HepG2 (cell line): ENCODE results near the gene OSGIN1. TPM values are rescaled to one million over a fixed set of nuclear protein-coding genes. Genes with fewer than 3 reads are reported as not detected.

Experiments used
- ARNT2 ChIP-seq: sonication (generic); formaldehyde crosslinking; IDR thresholded peaks from 2 replicates; pipeline ENCODE4 v1.8.0; 2022; ENCODE audit warnings: mild to moderate bottlenecking, low read depth, missing genetic modification reagents, moderate library complexity
- ATF3 ChIP-seq: sonication (generic); formaldehyde crosslinking; IDR thresholded peaks from 2 replicates; pipeline ENCODE4 v1.4.0; 2020; ENCODE audit warnings: missing genetic modification reagents
- BRCA1 ChIP-seq: sonication (generic); formaldehyde crosslinking; IDR thresholded peaks from 2 replicates; pipeline ENCODE4 v1.4.0; 2020; ENCODE audit warnings: missing genetic modification reagents
- MEF2D ChIP-seq: sonication (generic); formaldehyde crosslinking; IDR thresholded peaks from 2 replicates; pipeline ENCODE4 v1.5.1; 2020; ENCODE audit warnings: mild to moderate bottlenecking, missing genetic modification reagents
- MEIS2 ChIP-seq: sonication (generic); formaldehyde crosslinking; IDR thresholded peaks from 2 replicates; pipeline ENCODE4 v1.9.0; 2021; ENCODE audit warnings: mild to moderate bottlenecking, missing genetic modification reagents
- NKX3-1 ChIP-seq: sonication (generic); formaldehyde crosslinking; IDR thresholded peaks from 2 replicates; pipeline ENCODE4 v1.5.0; 2020; ENCODE audit warnings: missing genetic modification reagents
- PCBP1 ChIP-seq: fragments of 200-400 bp; formaldehyde crosslinking; IDR thresholded peaks from 2 replicates; pipeline ENCODE4 v1.6.1; 2017; ENCODE audit warnings: mild to moderate bottlenecking, low read depth, low read length, borderline replicate concordance
- PHF5A ChIP-seq: IDR thresholded peaks from one replicate; pipeline ENCODE4 v1.6.1; 2018; ENCODE audit warnings: low read depth, missing genetic modification reagents; ENCODE audit not compliant: unreplicated experiment
- REPIN1 ChIP-seq: sonication (generic); formaldehyde crosslinking; IDR thresholded peaks from 2 replicates; pipeline ENCODE4 v1.8.0; 2022; ENCODE audit warnings: missing genetic modification reagents, low read depth, mild to moderate bottlenecking, borderline replicate concordance
- SMAD9 ChIP-seq: sonication (generic); formaldehyde crosslinking; IDR thresholded peaks from 2 replicates; pipeline ENCODE4 v1.5.1; 2020; ENCODE audit warnings: mild to moderate bottlenecking, missing genetic modification reagents
- THAP9 ChIP-seq: sonication (generic); formaldehyde crosslinking; IDR thresholded peaks from 2 replicates; pipeline ENCODE4; 2020; ENCODE audit warnings: missing genetic modification reagents, mild to moderate bottlenecking, borderline replicate concordance
- UBTF ChIP-seq: sonication (generic); formaldehyde crosslinking; IDR thresholded peaks from 2 replicates; pipeline ENCODE4 v1.4.0; 2020; ENCODE audit warnings: mild to moderate bottlenecking, missing genetic modification reagents
- ZKSCAN5 ChIP-seq: sonication (generic); formaldehyde crosslinking; IDR thresholded peaks from 2 replicates; pipeline ENCODE4 v1.5.1; 2020; ENCODE audit warnings: mild to moderate bottlenecking, missing genetic modification reagents
- ZNF225 ChIP-seq: sonication (generic); formaldehyde crosslinking; IDR thresholded peaks from 2 replicates; pipeline ENCODE4 v1.4.0; 2020; ENCODE audit warnings: mild to moderate bottlenecking, missing genetic modification reagents
- ZNF326 ChIP-seq: sonication (generic); formaldehyde crosslinking; IDR thresholded peaks from 2 replicates; pipeline ENCODE4 v1.4.0; 2020; ENCODE audit warnings: missing genetic modification reagents, borderline replicate concordance
- ZNF33B ChIP-seq: sonication (generic); formaldehyde crosslinking; IDR thresholded peaks from 2 replicates; pipeline ENCODE4 v1.5.1; 2020; ENCODE audit warnings: mild to moderate bottlenecking, missing genetic modification reagents
- ZNF589 ChIP-seq: sonication (generic); formaldehyde crosslinking; conservative IDR thresholded peaks from 2 replicates; pipeline ENCODE4 v1.8.0; 2022; ENCODE audit warnings: mild to moderate bottlenecking, moderate library complexity, missing genetic modification reagents
- ZNF691 ChIP-seq: sonication (generic); formaldehyde crosslinking; IDR thresholded peaks from 2 replicates; pipeline ENCODE4 v1.4.0; 2020; ENCODE audit warnings: missing genetic modification reagents, low read depth, mild to moderate bottlenecking, borderline replicate concordance
- ZNF768 ChIP-seq: sonication (generic); formaldehyde crosslinking; IDR thresholded peaks from 2 replicates; pipeline ENCODE4 v1.4.0; 2020; ENCODE audit warnings: missing genetic modification reagents
- ZNF800 ChIP-seq: sonication (generic); formaldehyde crosslinking; IDR thresholded peaks from 2 replicates; pipeline ENCODE4 v1.4.0; 2020; ENCODE audit warnings: missing genetic modification reagents
- ZNF841 ChIP-seq: sonication (generic); formaldehyde crosslinking; IDR thresholded peaks from 2 replicates; pipeline ENCODE4 v1.8.1; 2023; ENCODE audit warnings: missing genetic modification reagents, borderline replicate concordance
- polyA plus RNA-seq, 8 experiments: library from polyadenylated mRNA; depleted of rRNA in 3 of 8; stranded (reverse) in 7 of 8; unstranded in 1 of 8; fragments of >200 nt; fragmentation: Illumina TruSeq in 4 of 8; extraction: Trizol in 4 of 8; gene quantifications; 2 replicates each; pipeline versions ENCODE4 v1.2.1 to v1.2.3, GENCODE V29; 2011 to 2016; ENCODE audit warnings: low read depth in 4 of 8, missing spikeins in 1 of 8, mixed read lengths in 1 of 8; ENCODE audit not compliant: insufficient read depth in 1 of 8
- total RNA-seq, 5 experiments: library from RNA; depleted of rRNA; stranded (reverse); fragments of >200 nt; fragmentation: Illumina TruSeq; extraction: Trizol; gene quantifications; 2 replicates each; pipeline ENCODE4 v1.2.3, GENCODE V29; 2016; ENCODE audit warnings: low read depth in 1 of 5

The OSGIN1 gene
- total and polyA plus RNA-seq, 2 of the 13 experiments (the other 11 are each of a cell fraction or from before 2014, with no cell fraction given): 20.5 to 27.1 TPM

GRCh38 chr16:83937922-83938885, 14.8 kb upstream of the OSGIN1 start (continued):
- peak; percentile 8; the same call in 1 of the 2 replicates for TF ChIP-seq UBTF (CRISPR knock-in tag)
- no peak for TF ChIP-seq NKX3-1
- no peak for TF ChIP-seq ZNF691 (CRISPR knock-in tag)
- no peak for TF ChIP-seq ZNF225 (CRISPR knock-in tag)
- TF ChIP-seq PHF5A: no peak
- TF ChIP-seq THAP9 (CRISPR knock-in tag): no peak
- TF ChIP-seq ZNF768 (CRISPR knock-in tag): no peak
- TF ChIP-seq REPIN1: 0 out of 2 replicates have a peak, but pooled peaks have one; percentile 39
- no peak for TF ChIP-seq ZNF589
- TF ChIP-seq MEF2D: peak; percentile 59; the same call in 1 of the 2 replicates
- TF ChIP-seq PCBP1: no peak
- TF ChIP-seq ZNF800 (CRISPR knock-in tag): no peak
- no peak for TF ChIP-seq ZKSCAN5 (CRISPR knock-in tag)
- no peak for TF ChIP-seq ZNF33B (CRISPR knock-in tag)
- TF ChIP-seq ATF3 (CRISPR knock-in tag): no peak
- TF ChIP-seq ZNF326 (CRISPR knock-in tag): no peak
- no peak for TF ChIP-seq BRCA1
- TF ChIP-seq ZNF841 (CRISPR knock-in tag): no peak
- no peak for TF ChIP-seq SMAD9 (CRISPR knock-in tag)
- 0 out of 2 replicates have a peak, but pooled peaks have one; percentile 49 for TF ChIP-seq MEIS2 (CRISPR knock-in tag)
- TF ChIP-seq ARNT2 (CRISPR knock-in tag): no peak
